Heart left ventricle (tissue), 16 donors: ENCODE data around the gene STARD4. TPM values are rescaled to one million over a fixed set of nuclear protein-coding genes. Genes with fewer than 3 reads are reported as not detected.

Source experiments
- ATAC-seq, 4 donors: fragments of 200-7000 bp; cut with Tn5 transposase; one replicate each; pipeline ENCODE4 v1.9.1; 2020 to 2022; ENCODE audit warnings: moderate library complexity in 4 of 4, mild to moderate bottlenecking in 3 of 4, moderate number of reproducible peaks in 1 of 4
- DNase-seq, 5 donors: peaks; one replicate each; pipeline ENCODE4 v3.0.0-alpha.2; 2020
- H3K27ac ChIP-seq, 12 donors: fragments of 200-600 bp; sonication (generic) in 4 of 12; one replicate each; pipeline versions ENCODE4 v1.5.0 to v1.8.0; 2016 to 2022; ENCODE audit warnings: mild to moderate bottlenecking in 2 of 12
- H3K27me3 ChIP-seq, 9 donors: fragments of 200-600 bp; sonication (generic) in 2 of 9; one replicate each; pipeline versions ENCODE4 v1.5.1 to v1.8.0; 2016 to 2022; ENCODE audit warnings: mild to moderate bottlenecking in 3 of 9
- H3K36me3 ChIP-seq, 9 donors: fragments of 200-600 bp; sonication (generic) in 2 of 9; one replicate each; pipeline versions ENCODE4 v1.5.0 to v1.8.0; 2018 to 2022; ENCODE audit warnings: mild to moderate bottlenecking in 2 of 9
- H3K4me1 ChIP-seq, 12 donors: fragments of 200-600 bp; sonication (generic) in 4 of 12; one replicate each; pipeline versions ENCODE4 v1.5.0 to v1.8.0; 2016 to 2022; ENCODE audit warnings: mild to moderate bottlenecking in 3 of 12
- H3K4me3 ChIP-seq, 12 donors: fragments of 200-600 bp; sonication (generic) in 4 of 12; one replicate each; pipeline versions ENCODE4 v1.5.0 to v1.8.0; 2017 to 2022; ENCODE audit warnings: mild to moderate bottlenecking in 9 of 12, moderate library complexity in 4 of 12
- H3K9me3 ChIP-seq, 12 donors: fragments of 200-600 bp; sonication (generic) in 4 of 12; one replicate each; pipeline versions ENCODE4 v1.5.0 to v1.8.0; 2016 to 2022; ENCODE audit warnings: mild to moderate bottlenecking in 1 of 12
- CTCF ChIP-seq, 12 donors: fragments of 200-600 bp; sonication (generic) in 4 of 12; IDR thresholded peaks; one replicate each; pipeline versions ENCODE4 v1.5.0 to v1.8.0; 2018 to 2022; ENCODE audit warnings: antibody characterized with exemption in 12 of 12, mild to moderate bottlenecking in 5 of 12
- POLR2A ChIP-seq, 2 donors: fragments of 450-650 bp; IDR thresholded peaks; one replicate each; pipeline ENCODE4 v1.6.1; 2017; ENCODE audit warnings: antibody characterized with exemption in 2 of 2, mild to moderate bottlenecking in 2 of 2, moderate library complexity in 2 of 2
- WGBS, 4 donors: extraction: QIAGEN DNeasy Blood & Tissue Kit in 2 of 4; methylation state at CpG; one replicate each; pipeline versions ENCODE4 v1.1.5 to v1.1.7; 2013 to 2018; 5-methylcytosine and 5-hydroxymethylcytosine counted together
- intact Hi-C, 10 donors: fragments of 100-400 bp; cut with DNase I; formaldehyde crosslinking; loops; one replicate each; pipeline versions ENCODE4 v1.11.1 to v1.14.2; 2022
- polyA plus RNA-seq, 2 donors: library from polyadenylated mRNA; stranded (reverse); fragments of 200-250 nt; gene quantifications; one replicate each; pipeline ENCODE4 v1.2.3, GENCODE V29; 2013
- total RNA-seq, 9 donors: library from RNA; depleted of rRNA in 2 of 9; stranded (reverse); fragments of >200 nt in 2 of 9; fragmentation: NEBNext Ultra II Directional in 3 of 9; extraction: Animal tissue kit (Norgen Biotek cat#: 25700) in 3 of 9; gene quantifications; one replicate each; pipeline versions ENCODE4 v1.1.0 to v1.2.4, GENCODE V29; 2016 to 2023
- donor health status: ischemic (EF 13 %, LVEDD 7.1; RV severe dilation, severe dysfunction).
- donor health status: healthy with polysubstance abuse.
- donor health status: DM: no; HTN: yes; CAD: no.
- donor health status: DM: no; HTN: no; CAD: no.
- donor health status: ischemic (EF 25% LVEDD 6.9; RV normal size, moderate dysfunction).
- donor health status: ischemic (EF 25% LVEDD 5.7; RV mildly dilated, moderate dysfunction).
- donor health status: healthy.
- donor health status: DM: yes; HTN: yes; CAD: no.
- donor health status: ischemic (EF 35%, LVEDD 5.7; RV mildly dilated, moderate dysfunction).
- donor health status: nonischemic (EF 11% LVEDD 7.7; RV severe dilation, severe dysfunction).
- donor health status: DM: yes; HTN: yes; CAD: no.
- donor health status: PGD.
- donor health status: ischemic (EF 29% LVEDD 5.4; RV normal size, mild dysfunction).
- donor health status: nonischemic (EF 23%, LVEDD 6.1; RV moderate dilation, normal function).

STARD4 gene
- total and polyA plus RNA-seq, 11 donors, result 3.1 to 18.2 (median 9.4) TPM

- Histone ChIP-seq H3K36me3 (no peaks in the 10 kb centered on the region), H3K9me3 (peaks cover 0 to 6% (median 0%) of the 10 kb centered on the region in 12 donors), H3K4me3 (no peak overlapping the region), H3K27ac (peak overlapping the region in 11 of 12 donors; percentile 22 to 82 (median 57)), H3K27me3 (no peaks in the 10 kb centered on the region), H3K4me1 (peaks cover 0 to 51% (median 0%) of the 10 kb centered on the region in 12 donors)
- intact Hi-C loops, result loop anchor here in 8 of 10 donors (2.0 to 10.0 kb wide), 6 partner anchors 154 to 617 kb away; partner anchors contain the start of gene NREP (in 1 of the 8)
- peak; percentile 80 to 88 (median 81) for DNase-seq
- 44 to 53% (median 49%) methylated on average over 10 of the region's 10 CpGs for whole genome bisulfite sequencing, 4 donors
- ATAC-seq, result peak; percentile 91 to 100 (median 98)
- no peak for TF ChIP-seq POLR2A (IDR thresholded peaks at IDR 0.05)
- no peak for TF ChIP-seq CTCF (IDR thresholded peaks at IDR 0.05)
These were observed 18.0 kb upstream of the STARD4 start for GRCh38 chr5:111530298-111530740.

GRCh38 chr5:111528056-111528455 is 15.7 kb upstream of the STARD4 start:
- DNase-seq (no peak), ATAC-seq (no peak)
- TF ChIP-seq CTCF (IDR thresholded peaks at IDR 0.05), result no peak
- H3K36me3 ChIP-seq, result no peaks in the 10 kb centered on the region
- H3K27ac ChIP-seq, result no peak overlapping the region
- no peaks in the 10 kb centered on the region for H3K27me3 ChIP-seq
- WGBS, 4 donors, result 93 to 96% (median 95%) methylated on average over 3 of the region's 3 CpGs
- no peaks in the 10 kb centered on the region for H3K9me3 ChIP-seq
- intact Hi-C loops, result loop anchor here in 1 of 10 donors (10.0 kb wide), 1 partner anchor 363 kb away; no protein-coding TSS in a partner anchor
- no peak overlapping the region for H3K4me3 ChIP-seq
- H3K4me1 ChIP-seq, result peaks cover 0 to 46% (median 0%) of the 10 kb centered on the region in 12 donors

GRCh38 chr5:111520908-111521307 is 8.6 kb upstream of the STARD4 start:
- ATAC-seq (no peak), DNase-seq (no peak)
- no peak overlapping the region for H3K4me3 ChIP-seq
- no peaks in the 10 kb centered on the region for H3K27me3 ChIP-seq
- intact Hi-C loops, result loop anchor here in 1 of 10 donors (10.0 kb wide), 1 partner anchor 356 kb away; no protein-coding TSS in a partner anchor
- peaks cover 0 to 7% (median 0%) of the 10 kb centered on the region in 12 donors for H3K4me1 ChIP-seq
- no peaks in the 10 kb centered on the region for H3K9me3 ChIP-seq
- no peak overlapping the region for H3K27ac ChIP-seq
- WGBS, 4 donors, result 81 to 87% (median 85%) methylated on average over 3 of the region's 3 CpGs
- no peaks in the 10 kb centered on the region for H3K36me3 ChIP-seq
- no peak for TF ChIP-seq POLR2A (IDR thresholded peaks at IDR 0.05)
- TF ChIP-seq CTCF (IDR thresholded peaks at IDR 0.05), result no peak

GRCh38 chr5:111518777-111519176 is 6.4 kb upstream of the STARD4 start:
- Histone ChIP-seq H3K36me3 (no peaks in the 10 kb centered on the region), H3K4me3 (no peak overlapping the region), H3K4me1 (peaks cover 0 to 7% (median 0%) of the 10 kb centered on the region in 12 donors), H3K27me3 (no peaks in the 10 kb centered on the region), H3K27ac (no peak overlapping the region), H3K9me3 (no peaks in the 10 kb centered on the region)
- DNase-seq (no peak), ATAC-seq (no peak)
- 32 to 51% (median 41%) methylated on average over 2 of the region's 2 CpGs for WGBS, 4 donors
- intact Hi-C loops, result loop anchor here in 1 of 10 donors (10.0 kb wide), 1 partner anchor 354 kb away; no protein-coding TSS in a partner anchor
- no peak for TF ChIP-seq POLR2A (IDR thresholded peaks at IDR 0.05)
- TF ChIP-seq CTCF (IDR thresholded peaks at IDR 0.05), result no peak
